Fibroblast of lung (primary cell): ENCODE measurements around the gene TRAF7.

ENCODE experiments used
- CTCF ChIP-seq, 2 donors: IDR thresholded peaks in 1 of 2; conservative IDR thresholded peaks in 1 of 2; 1 replicate in 1 of 2; 2 replicates in 1 of 2; pipeline ENCODE4 v1.5.1; 2011 to 2012; ENCODE audit warnings: low read length in 2 of 2, control low read depth in 1 of 2, inconsistent platforms in 1 of 2, low read depth in 1 of 2, mild to moderate bottlenecking in 1 of 2
- EZH2 ChIP-seq: IDR thresholded peaks from 2 replicates; pipeline ENCODE4 v1.5.1; 2012; ENCODE audit warnings: low read length, control low read depth, mild to moderate bottlenecking; ENCODE audit errors: missing control alignments

- TF ChIP-seq CTCF (conservative IDR thresholded peaks at IDR 0.05 in 1 of 2, IDR thresholded peaks at IDR 0.05 in 1 of 2; ENCODE audit: low read depth in 1 of 2, low read length in 2 of 2) (no peak), EZH2 (no peak)
These were observed 5.8 kb upstream of the TRAF7 start for GRCh38 chr16:2149630-2150417.
